ENCODE data around the gene POLG2. TPM values are rescaled to one million over a fixed set of nuclear protein-coding genes. Genes with fewer than 3 reads are reported as not detected.

POLG2 gene
- total RNA-seq, 4 donors from 2014 or later, result 3.9 to 12.0 (median 8.2) TPM

GRCh38 chr17:64492481-64493109 lies 4.3 kb downstream of the POLG2 start:
- peaks cover 4 to 36% (median 23%) of the 10 kb centered on the region in 3 donors for H3K4me1 ChIP-seq
- H3K4me3 ChIP-seq, result no peak overlapping the region
- intact Hi-C loops (cut with DNase I), result loop anchor here (10.0 kb wide), 1 partner anchor 68 kb away; no protein-coding TSS in a partner anchor
- WGBS, 2 donors, result 56 to 68% methylated on average over 6 of the region's 6 CpGs
- peaks cover 0 to 60% (median 9%) of the 10 kb centered on the region in 3 donors for H3K36me3 ChIP-seq
- DNase-seq, result no peak
- no peaks in the 10 kb centered on the region for H3K9me3 ChIP-seq
- H3K27me3 ChIP-seq, result no peaks in the 10 kb centered on the region
- H3K27ac ChIP-seq, result no peak overlapping the region
- TF ChIP-seq POLR2A (IDR thresholded peaks at IDR 0.05), result no peak
- TF ChIP-seq CTCF (IDR thresholded peaks at IDR 0.05), result peak; percentile 33 to 66 (median 58)

- no peak overlapping the region for H3K27ac ChIP-seq
- H3K9me3 ChIP-seq, result no peaks in the 10 kb centered on the region
- H3K4me3 ChIP-seq, result no peak overlapping the region
- intact Hi-C loops (cut with DNase I), result loop anchor here (10.0 kb wide), 1 partner anchor 67 kb away; no protein-coding TSS in a partner anchor
- H3K27me3 ChIP-seq, result no peaks in the 10 kb centered on the region
- TF ChIP-seq POLR2A (IDR thresholded peaks at IDR 0.05), result no peak
- TF ChIP-seq CTCF (IDR thresholded peaks at IDR 0.05), result no peak
- 41 to 46% methylated on average over 3 of the region's 3 CpGs for WGBS, 2 donors
- peaks cover 0 to 30% (median 18%) of the 10 kb centered on the region in 3 donors for H3K4me1 ChIP-seq
- H3K36me3 ChIP-seq, result peaks cover 0 to 63% (median 9%) of the 10 kb centered on the region in 3 donors
- DNase-seq, result no peak
Observed at GRCh38 chr17:64491994-64492393, 4.9 kb downstream of the POLG2 start.

GRCh38 chr17:64491034-64491860 lies 5.6 kb downstream of the POLG2 start:
- 86 to 87% methylated on average over 13 of the region's 13 CpGs for WGBS, 2 donors
- Histone ChIP-seq H3K4me3 (no peak overlapping the region), H3K27me3 (no peaks in the 10 kb centered on the region), H3K4me1 (peaks cover 0 to 26% (median 18%) of the 10 kb centered on the region in 3 donors), H3K9me3 (no peaks in the 10 kb centered on the region), H3K36me3 (peaks cover 0 to 68% (median 9%) of the 10 kb centered on the region in 3 donors), H3K27ac (no peak overlapping the region)
- DNase-seq, result no peak
- intact Hi-C loops (cut with DNase I), result loop anchor here (10.0 kb wide), 1 partner anchor 66 kb away; no protein-coding TSS in a partner anchor
- TF ChIP-seq POLR2A (IDR thresholded peaks at IDR 0.05) (no peak), CTCF (IDR thresholded peaks at IDR 0.05) (peak in 5 of 6 experiments; percentile 38 to 73 (median 44))

GRCh38 chr17:64488301-64488700 lies 8.6 kb downstream of the POLG2 start:
- Histone ChIP-seq H3K4me3 (no peak overlapping the region), H3K9me3 (no peaks in the 10 kb centered on the region), H3K27ac (no peak overlapping the region), H3K27me3 (no peaks in the 10 kb centered on the region), H3K36me3 (peaks cover 0 to 94% (median 12%) of the 10 kb centered on the region in 3 donors), H3K4me1 (no peaks in the 10 kb centered on the region)
- no peak for TF ChIP-seq POLR2A (IDR thresholded peaks at IDR 0.05)
- TF ChIP-seq CTCF (IDR thresholded peaks at IDR 0.05), result no peak
- intact Hi-C loops (cut with DNase I), result no loop called here
- 93 to 94% methylated on average over 2 of the region's 2 CpGs for WGBS, 2 donors
- no peak for DNase-seq

GRCh38 chr17:64484380-64484779 lies 12.5 kb downstream of the POLG2 start:
- peaks cover 2 to 98% (median 18%) of the 10 kb centered on the region in 3 donors for H3K36me3 ChIP-seq
- no peaks in the 10 kb centered on the region for H3K9me3 ChIP-seq
- no peak overlapping the region for H3K27ac ChIP-seq
- H3K27me3 ChIP-seq, result no peaks in the 10 kb centered on the region
- no peak for DNase-seq
- no peak overlapping the region for H3K4me3 ChIP-seq
- intact Hi-C loops (cut with DNase I), result no loop called here
- no peak for TF ChIP-seq CTCF (IDR thresholded peaks at IDR 0.05)
- no peak for TF ChIP-seq POLR2A (IDR thresholded peaks at IDR 0.05)
- H3K4me1 ChIP-seq, result no peaks in the 10 kb centered on the region
- 82 to 89% methylated on average over 3 of the region's 3 CpGs for WGBS, 2 donors
